Kidney (tissue), 22 donors: ENCODE measurements around the gene PCAT7. TPM values are rescaled to one million over a fixed set of nuclear protein-coding genes. Genes with fewer than 3 reads are reported as not detected.
"Not testable (repeated sequence)": the region's sequence is repeated elsewhere in the genome, so short reads cannot be mapped to it uniquely, and the experiment has no call there.

Experiments used
- DNase-seq, 5 donors: peaks; one replicate each; pipeline ENCODE4 v3.0.0-alpha.2; 2013 to 2020
- FAIRE-seq: peaks from 2 replicates; lab custom pipeline; 2012; peaks lifted over from hg19 to GRCh38; lab: Jason Lieb, UNC
- H3K27ac ChIP-seq, 2 donors: one replicate each; pipeline ENCODE4 v1.7.0; 2013; ENCODE audit warnings: low read depth in 2 of 2, low read length in 2 of 2, inconsistent platforms in 1 of 2
- H3K27me3 ChIP-seq: one replicate; pipeline ENCODE4 v1.7.1; 2013; ENCODE audit warnings: low read length, inconsistent platforms; ENCODE audit not compliant: control insufficient read depth, insufficient read depth
- H3K36me3 ChIP-seq, 3 donors: one replicate each; pipeline versions ENCODE4 v1.7.0 to v1.7.1; 2013; ENCODE audit warnings: low read length in 3 of 3, control low read depth in 1 of 3, inconsistent platforms in 1 of 3; ENCODE audit not compliant: insufficient read depth in 3 of 3, control insufficient read depth in 2 of 3
- H3K4me1 ChIP-seq, 3 donors: one replicate each; pipeline versions ENCODE4 v1.7.0 to v1.7.1; 2013; ENCODE audit warnings: low read length in 3 of 3, inconsistent platforms in 1 of 3, low read depth in 1 of 3; ENCODE audit not compliant: control insufficient read depth in 2 of 3, insufficient read depth in 2 of 3
- H3K4me3 ChIP-seq, 3 donors: one replicate each; pipeline versions ENCODE4 v1.7.0 to v1.8.1; 2013; ENCODE audit warnings: low read length in 3 of 3, control low read depth in 1 of 3, inconsistent platforms in 1 of 3
- H3K9ac ChIP-seq, 3 donors: one replicate each; pipeline versions ENCODE4 v1.7.0 to v1.7.1; 2013; ENCODE audit warnings: low read length in 3 of 3, control low read depth in 1 of 3, inconsistent platforms in 1 of 3
- H3K9me3 ChIP-seq, 3 donors: one replicate each; pipeline versions ENCODE4 v1.7.0 to v1.7.1; 2013; ENCODE audit warnings: low read length in 3 of 3, control low read depth in 1 of 3, inconsistent platforms in 1 of 3; ENCODE audit not compliant: control insufficient read depth in 2 of 3, insufficient read depth in 1 of 3
- CTCF ChIP-seq: IDR thresholded peaks from 3 replicates; pipeline ENCODE4 v1.5.1; 2012; ENCODE audit warnings: mild to moderate bottlenecking, moderate library complexity, borderline replicate concordance; ENCODE audit not compliant: insufficient read depth; ENCODE audit errors: extremely low read depth
- intact Hi-C: fragments of 100-400 bp; cut with DNase I; formaldehyde crosslinking; loops from one replicate; pipeline ENCODE4 v1.11.1; 2022
- long read RNA-seq, 10 donors: library from polyadenylated mRNA in 1 of 10; unstranded in 1 of 10; transcript quantifications; one replicate each; pipeline ENCODE4 v2.0.0 and lab custom pipeline, GENCODE V29; 2021 to 2026
- polyA plus RNA-seq: library from polyadenylated mRNA; stranded (reverse); fragments of 350-450 nt; fragmentation: Illumina TruSeq; extraction: RNeasy Lipid Tissue Mini Kit (QIAGEN cat#74804); gene quantifications from one replicate; pipeline ENCODE4 v1.2.3, GENCODE V29; 2014; ENCODE audit warnings: low read depth, low replicate concordance; ENCODE audit not compliant: insufficient read depth
- total RNA-seq: library from RNA; stranded (reverse); fragmentation: NEBNext Ultra II Directional; extraction: Animal tissue kit (Norgen Biotek cat#: 25700); gene quantifications from one replicate; pipeline ENCODE4 v1.2.1, GENCODE V29; 2021
- donor health status: control.
- donor health status: control.
- donor health status: control.
- donor health status: control.
- donor health status: control.
- donor health status: DM: yes; HTN: yes; CAD: no.
- donor health status: Normal renal cell carcinoma (clear cell type).

Gene PCAT7
- total RNA-seq (0.28 TPM), polyA plus RNA-seq (1.5 TPM)
- long read RNA-seq, donor 1: 0 reads
- long read RNA-seq, donor 2, partial matches to known transcripts: 44 of 44 reads
- long read RNA-seq, donor 2, other reads (novel, unspliced or antisense): 0 of 44 reads
- long read RNA-seq, donor 3: 0 reads
- long read RNA-seq, donor 4: 0 reads
- long read RNA-seq, donor 5: 0 reads
- long read RNA-seq, donor 6, partial matches to known transcripts: 7 of 13 reads
- long read RNA-seq, donor 6, other reads (novel, unspliced or antisense): 6 of 13 reads
- long read RNA-seq, donor 7: 0 reads
- long read RNA-seq, donor 8, partial matches to known transcripts: 11 of 35 reads
- long read RNA-seq, donor 8, other reads (novel, unspliced or antisense): 24 of 35 reads
- long read RNA-seq, donor 9: 0 reads
- long read RNA-seq, donor 10, partial matches to known transcripts: 41 of 88 reads
- long read RNA-seq, donor 10, other reads (novel, unspliced or antisense): 47 of 88 reads

GRCh38 chr9:94554439-94555331, at the start of gene PCAT7:
TSS of gene PCAT7 (plus strand) at chr9:94555083.
- no peaks in the 10 kb centered on the region for H3K9me3 ChIP-seq
- no peaks in the 10 kb centered on the region for H3K27me3 ChIP-seq
- no peak within 1 kb of the TSS for H3K9ac ChIP-seq
- peak within 1 kb of the TSS in 2 of 3 donors; percentile 53 to 66 for H3K4me3 ChIP-seq
- no peaks in the 10 kb centered on the region for H3K36me3 ChIP-seq
- TF ChIP-seq CTCF: peak; percentile 28
- intact Hi-C loops: no loop called here
- H3K4me1 ChIP-seq: peaks cover 0 to 2% (median 0%) of the 10 kb centered on the region in 3 donors
- no peak for FAIRE-seq
- peak in 1 of 5 donors; percentile 74 for DNase-seq
- peak within 1 kb of the TSS in 1 of 2 donors; percentile 71 for H3K27ac ChIP-seq

GRCh38 chr9:94506370-94506769, 48.5 kb upstream of the PCAT7 start:
- DNase-seq, H3K27me3 ChIP-seq, FAIRE-seq, intact Hi-C loops, H3K4me3 ChIP-seq, H3K27ac ChIP-seq, H3K9me3 ChIP-seq, H3K36me3 ChIP-seq, H3K4me1 ChIP-seq, H3K9ac ChIP-seq: not testable (repeated sequence)

- H3K4me3 ChIP-seq: no peak overlapping the region
- TF ChIP-seq CTCF: no peak
- FAIRE-seq: no peak
- H3K36me3 ChIP-seq: no peaks in the 10 kb centered on the region
- intact Hi-C loops: no loop called here
- no peak overlapping the region for H3K27ac ChIP-seq
- H3K4me1 ChIP-seq: no peaks in the 10 kb centered on the region
- H3K27me3 ChIP-seq: no peaks in the 10 kb centered on the region
- H3K9ac ChIP-seq: no peak overlapping the region
- DNase-seq: no peak
- no peaks in the 10 kb centered on the region for H3K9me3 ChIP-seq
Measured at GRCh38 chr9:94507531-94508258, 47.2 kb upstream of the PCAT7 start.
